GM12892 (cell line): ENCODE data around the gene ZNF57.

Source experiments
- POLR2AphosphoS5 ChIP-seq: IDR thresholded peaks from 2 replicates; pipeline ENCODE4 v1.6.1; 2011; ENCODE audit warnings: low read depth, low read length, control low read depth
- TAF1 ChIP-seq: IDR thresholded peaks from 2 replicates; pipeline ENCODE4 v1.6.1; 2011; ENCODE audit warnings: low read depth, mild to moderate bottlenecking, control low read depth, low read length, borderline replicate concordance

GRCh38 chr19:2896694-2897093 lies 4.0 kb upstream of the ZNF57 start:
- no peak for TF ChIP-seq POLR2AphosphoS5
- TF ChIP-seq TAF1: no peak
